Liver (tissue), 9 donors: Measurements from ENCODE around the gene PSD4. TPM values are rescaled to one million over a fixed set of nuclear protein-coding genes. Genes with fewer than 3 reads are reported as not detected.

Experiments
- DNase-seq: peaks from one replicate; pipeline ENCODE4 v3.0.0-alpha.2; 2017; ENCODE audit warnings: low spot score
- H3K27ac ChIP-seq, 2 donors: one replicate each; pipeline ENCODE4 v1.7.0; 2013; ENCODE audit warnings: inconsistent platforms in 2 of 2, low read length in 2 of 2, control low read depth in 1 of 2, low read depth in 1 of 2, mild to moderate bottlenecking in 1 of 2
- H3K27me3 ChIP-seq, 4 donors: one replicate each; pipeline versions ENCODE4 v1.6.1 to v1.7.0; 2013; ENCODE audit warnings: low read length in 3 of 4, inconsistent platforms in 1 of 4, mild to moderate bottlenecking in 1 of 4, moderate library complexity in 1 of 4; ENCODE audit not compliant: control insufficient read depth in 4 of 4, insufficient read depth in 4 of 4
- H3K36me3 ChIP-seq, 4 donors: one replicate each; pipeline versions ENCODE4 v1.6.1 to v1.7.0; 2013; ENCODE audit warnings: low read length in 3 of 4, mild to moderate bottlenecking in 3 of 4, low read depth in 1 of 4, moderate library complexity in 1 of 4; ENCODE audit not compliant: control insufficient read depth in 4 of 4, insufficient read depth in 3 of 4
- H3K4me1 ChIP-seq, 4 donors: one replicate each; pipeline versions ENCODE4 v1.6.1 to v1.7.0; 2013; ENCODE audit warnings: low read length in 3 of 4, mild to moderate bottlenecking in 3 of 4, moderate library complexity in 1 of 4; ENCODE audit not compliant: control insufficient read depth in 4 of 4, insufficient read depth in 4 of 4
- H3K4me3 ChIP-seq, 3 donors: one replicate each; pipeline versions ENCODE4 v1.6.1 to v1.7.0; 2013; ENCODE audit warnings: low read length in 3 of 3, control low read depth in 1 of 3, low read depth in 1 of 3, mild to moderate bottlenecking in 1 of 3
- H3K9ac ChIP-seq, 2 donors: one replicate each; pipeline ENCODE4 v1.7.0; 2013; ENCODE audit warnings: low read length in 2 of 2, mild to moderate bottlenecking in 2 of 2, moderate library complexity in 2 of 2, control low read depth in 1 of 2, low read depth in 1 of 2
- H3K9me3 ChIP-seq, 4 donors: one replicate each; pipeline versions ENCODE4 v1.6.1 to v1.7.0; 2013; ENCODE audit warnings: low read length in 3 of 4; ENCODE audit not compliant: control insufficient read depth in 4 of 4
- ATF3 ChIP-seq: IDR thresholded peaks from 2 replicates; pipeline ENCODE4 v1.6.1; 2016; ENCODE audit warnings: antibody characterized with exemption
- CTCF ChIP-seq: fragments of 150-350 bp; IDR thresholded peaks from 2 replicates; pipeline ENCODE4 v1.5.1; 2017; ENCODE audit warnings: improper control_type of control experiment, low read depth, low read length; ENCODE audit not compliant: missing input control
- EGR1 ChIP-seq, 2 donors: IDR thresholded peaks; 2 replicates each; pipeline ENCODE4 v1.6.1; 2016 to 2018; ENCODE audit warnings: antibody characterized with exemption in 2 of 2, low read depth in 2 of 2
- FOXA1 ChIP-seq: IDR thresholded peaks from 2 replicates; pipeline ENCODE4 v1.6.1; 2016; ENCODE audit warnings: antibody characterized with exemption
- FOXA2 ChIP-seq: IDR thresholded peaks from 2 replicates; pipeline ENCODE4 v1.6.1; 2016; ENCODE audit warnings: antibody characterized with exemption
- GABPA ChIP-seq, 2 donors: IDR thresholded peaks in 1 of 2; conservative IDR thresholded peaks in 1 of 2; 2 replicates each; pipeline ENCODE4 v1.6.1; 2016; ENCODE audit warnings: antibody characterized with exemption in 2 of 2, mild to moderate bottlenecking in 1 of 2, moderate library complexity in 1 of 2
- HNF4G ChIP-seq: IDR thresholded peaks from 2 replicates; pipeline ENCODE4 v1.6.1; 2016; ENCODE audit warnings: antibody characterized with exemption
- JUND ChIP-seq, 2 donors: IDR thresholded peaks; 2 replicates each; pipeline ENCODE4 v1.6.1; 2016; ENCODE audit warnings: antibody characterized with exemption in 2 of 2
- MAX ChIP-seq: IDR thresholded peaks from 2 replicates; pipeline ENCODE4 v1.6.1; 2016; ENCODE audit warnings: antibody characterized with exemption
- NR2F2 ChIP-seq: IDR thresholded peaks from 2 replicates; pipeline ENCODE4 v1.6.1; 2016; ENCODE audit warnings: antibody characterized with exemption
- RAD21 ChIP-seq, 2 donors: IDR thresholded peaks; 2 replicates each; pipeline ENCODE4 v1.6.1; 2016; ENCODE audit warnings: antibody characterized with exemption in 2 of 2, mild to moderate bottlenecking in 2 of 2
- REST ChIP-seq: IDR thresholded peaks from 2 replicates; pipeline ENCODE4 v1.6.1; 2016; ENCODE audit warnings: antibody characterized with exemption, mild to moderate bottlenecking
- RXRA ChIP-seq, 2 donors: IDR thresholded peaks; 2 replicates each; pipeline ENCODE4 v1.6.1; 2017 to 2018; ENCODE audit warnings: antibody characterized with exemption in 2 of 2, mild to moderate bottlenecking in 1 of 2
- SP1 ChIP-seq: IDR thresholded peaks from 2 replicates; pipeline ENCODE4 v1.6.1; 2018; ENCODE audit warnings: antibody characterized with exemption, mild to moderate bottlenecking
- TAF1 ChIP-seq: conservative IDR thresholded peaks from 2 replicates; pipeline ENCODE4 v1.6.1; 2016; ENCODE audit warnings: antibody characterized with exemption, mild to moderate bottlenecking
- YY1 ChIP-seq: IDR thresholded peaks from 2 replicates; pipeline ENCODE4 v1.6.1; 2016; ENCODE audit warnings: antibody characterized with exemption, mild to moderate bottlenecking
- ZBTB33 ChIP-seq: IDR thresholded peaks from 2 replicates; pipeline ENCODE4 v1.6.1; 2016; ENCODE audit warnings: antibody characterized with exemption
- WGBS: extraction: QIAGEN DNeasy Blood & Tissue Kit; methylation state at CpG from one replicate; pipeline ENCODE4 v1.1.7; 2013; 5-methylcytosine and 5-hydroxymethylcytosine counted together
- polyA plus RNA-seq, 2 donors: library from polyadenylated mRNA; stranded (reverse) in 1 of 2; unstranded in 1 of 2; fragments of 200-250 nt in 1 of 2; fragments of >200 nt in 1 of 2; fragmentation: Nextera tagmentation in 1 of 2; extraction: Ambion mirVana in 1 of 2; gene quantifications; one replicate each; pipeline versions ENCODE4 v1.2.1 to v1.2.3, GENCODE V29; 2013 to 2015
- total RNA-seq, 2 donors: library from RNA; depleted of rRNA; stranded (reverse); fragments of >200 nt; gene quantifications; one replicate each; pipeline ENCODE4 v1.2.3, GENCODE V29; 2014
- donor health status: healthy.
- donor health status: healthy.
- donor health status: healthy.
- donor health status: healthy.
- donor health status: healthy.

The PSD4 gene
- total and polyA plus RNA-seq, 4 donors, result 16.4 to 83.2 (median 34.4) TPM

- no peak for TF ChIP-seq SP1
- TF ChIP-seq MAX, result no peak
- no peak for TF ChIP-seq EGR1 (IDR thresholded peaks at IDR 0.05; ENCODE audit: low read depth in 2 of 2)
- TF ChIP-seq FOXA1, result no peak
- no peak for TF ChIP-seq ATF3
- TF ChIP-seq YY1, result no peak
- TF ChIP-seq JUND (IDR thresholded peaks at IDR 0.05), result no peak
- no peak for TF ChIP-seq RAD21 (IDR thresholded peaks at IDR 0.05)
- no peak for TF ChIP-seq NR2F2
These were observed 57.3 kb downstream of the PSD4 start (continued) for GRCh38 chr2:113231064-113231463.

- WGBS, result 92% methylated on average over 3 of the region's 3 CpGs
- no peak overlapping the region for H3K4me3 ChIP-seq
- no peaks in the 10 kb centered on the region for H3K9me3 ChIP-seq
- no peaks in the 10 kb centered on the region for H3K4me1 ChIP-seq
- no peak overlapping the region for H3K27ac ChIP-seq
- no peak for DNase-seq
- TF ChIP-seq YY1 (no peak), HNF4G (no peak), SP1 (no peak), FOXA2 (no peak), ATF3 (no peak), MAX (no peak), TAF1 (no peak), GABPA (IDR thresholded peaks at IDR 0.05 in 1 of 2, conservative IDR thresholded peaks at IDR 0.05 in 1 of 2) (no peak), EGR1 (IDR thresholded peaks at IDR 0.05; ENCODE audit: low read depth in 2 of 2) (no peak)
- H3K9ac ChIP-seq, result no peak overlapping the region
- no peaks in the 10 kb centered on the region for H3K36me3 ChIP-seq
- H3K27me3 ChIP-seq, result no peaks in the 10 kb centered on the region
These were observed 58.4 kb downstream of the PSD4 start for GRCh38 chr2:113232123-113232522.

- 91% methylated on average over 6 of the region's 6 CpGs for WGBS
- Histone ChIP-seq H3K27ac (no peak overlapping the region), H3K9ac (no peak overlapping the region), H3K27me3 (no peaks in the 10 kb centered on the region), H3K4me3 (no peak overlapping the region), H3K4me1 (no peaks in the 10 kb centered on the region), H3K36me3 (no peaks in the 10 kb centered on the region), H3K9me3 (no peaks in the 10 kb centered on the region)
- no peak for DNase-seq
- TF ChIP-seq HNF4G (no peak), SP1 (no peak), RAD21 (IDR thresholded peaks at IDR 0.05) (no peak), RXRA (IDR thresholded peaks at IDR 0.05) (no peak), REST (no peak), JUND (IDR thresholded peaks at IDR 0.05) (no peak), YY1 (no peak), GABPA (IDR thresholded peaks at IDR 0.05 in 1 of 2, conservative IDR thresholded peaks at IDR 0.05 in 1 of 2) (no peak), FOXA2 (no peak), ZBTB33 (no peak), MAX (no peak), ATF3 (no peak), NR2F2 (no peak), TAF1 (no peak), CTCF (no peak), EGR1 (IDR thresholded peaks at IDR 0.05; ENCODE audit: low read depth in 2 of 2) (no peak)
These were observed 59.0 kb downstream of the PSD4 start for GRCh38 chr2:113232740-113233139.
